GM18870 (cell line): ENCODE data around the gene TSSK6.

ENCODE experiments used
- ATAC-seq: cut with Tn5 transposase; IDR thresholded peaks from one replicate; pipeline ENCODE4 v1.9.1; 2021; ENCODE audit warnings: moderate library complexity; ENCODE audit not compliant: unreplicated experiment

TSSK6 gene

DNA sequence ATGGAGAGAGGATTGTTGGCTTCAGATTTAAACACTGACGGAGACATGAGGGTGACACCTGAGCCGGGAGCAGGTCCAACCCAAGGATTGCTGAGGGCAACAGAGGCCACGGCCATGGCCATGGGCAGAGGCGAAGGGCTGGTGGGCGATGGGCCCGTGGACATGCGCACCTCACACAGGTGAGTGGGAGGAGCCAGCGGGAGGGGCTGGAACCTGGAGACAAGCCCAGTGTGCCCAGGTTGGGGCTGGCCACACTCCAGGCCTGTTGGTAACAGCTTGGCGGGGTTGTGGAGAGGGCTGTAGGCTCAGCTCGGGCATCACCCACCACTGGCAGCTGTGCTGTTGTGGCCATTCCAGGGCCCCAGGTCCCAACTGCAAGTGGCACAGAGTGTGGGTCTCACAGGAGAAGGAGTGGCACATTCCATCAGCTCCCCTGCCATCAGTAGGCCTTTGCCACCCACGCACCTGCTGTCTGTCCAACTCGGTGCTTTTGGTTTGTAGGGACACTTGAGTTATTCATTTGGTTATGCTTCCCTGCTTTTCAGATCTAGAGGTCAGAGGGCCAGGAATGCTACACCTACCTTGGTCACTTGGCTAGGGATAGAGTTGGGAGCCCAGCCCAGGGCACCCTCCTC lies 49.8 kb downstream of the TSSK6 start:
- no peak for ATAC-seq

- no peak for ATAC-seq
Measured at GRCh38 chr19:19464339-19465098, 50.8 kb downstream of the TSSK6 start.
